A673 (cell line): ENCODE measurements around the gene CLCN5. TPM values are rescaled to one million over a fixed set of nuclear protein-coding genes. Genes with fewer than 3 reads are reported as not detected.

Source experiments
- BruUV-seq: library from RNA; stranded (reverse); fragments of 400-500 nt; replicated peaks from 2 replicates; lab custom pipeline; 2021; lab: Mats Ljungman, UMichigan
- CTCF ChIA-PET: fragments of 300-600 bp; sonication (Branson Sonifier 250); formaldehyde crosslinking; loops from one replicate; lab custom pipeline; 2022; ENCODE audit warnings: antibody characterized with exemption; lab: Charles Lee
- POLR2A ChIA-PET: fragments of 300-600 bp; sonication (Branson Sonifier 250); formaldehyde crosslinking; loops from one replicate; lab custom pipeline; 2022; ENCODE audit warnings: antibody characterized with exemption; ENCODE audit not compliant: low non-redundant PET; lab: Charles Lee
- DNase-seq: peaks from one replicate; pipeline ENCODE4 v3.0.0-alpha.2; 2015; ENCODE audit warnings: low spot score
- H3K27ac ChIP-seq: fragments of 200-600 bp; sonication (generic); 2 replicates; pipeline ENCODE4 v1.5.1; 2016; ENCODE audit warnings: mixed run types, low read depth, mild to moderate bottlenecking, mixed read lengths, antibody characterized with exemption, low read length; ENCODE audit not compliant: poor library complexity, severe bottlenecking
- H3K27me3 ChIP-seq: fragments of 200-600 bp; sonication (generic); replicated peaks from 2 replicates; pipeline ENCODE4 v1.6.1; 2017; ENCODE audit warnings: mixed run types, low read depth, mild to moderate bottlenecking, mixed read lengths, antibody characterized with exemption, low read length; ENCODE audit not compliant: insufficient read depth, poor library complexity
- H3K36me3 ChIP-seq: fragments of 200-600 bp; sonication (generic); 2 replicates; pipeline ENCODE4 v1.6.1; 2016; ENCODE audit warnings: mixed run types, mild to moderate bottlenecking, mixed read lengths, antibody characterized with exemption, low read length; ENCODE audit not compliant: insufficient read depth, poor library complexity, severe bottlenecking
- H3K4me1 ChIP-seq: fragments of 200-600 bp; sonication (generic); 2 replicates; pipeline ENCODE4 v1.6.1; 2017; ENCODE audit warnings: mixed run types, mild to moderate bottlenecking, mixed read lengths, antibody characterized with exemption, low read length; ENCODE audit not compliant: insufficient read depth, poor library complexity, severe bottlenecking
- H3K4me3 ChIP-seq: fragments of 200-600 bp; sonication (generic); 2 replicates; pipeline ENCODE4 v1.5.1; 2016; ENCODE audit warnings: low read depth, mixed run types, mild to moderate bottlenecking, mixed read lengths, low read length; ENCODE audit not compliant: poor library complexity, severe bottlenecking
- H3K9me3 ChIP-seq: fragments of 200-600 bp; sonication (generic); 2 replicates; pipeline ENCODE4 v1.6.1; 2016; ENCODE audit warnings: mixed run types, low read depth, mild to moderate bottlenecking, mixed read lengths, antibody characterized with exemption, low read length; ENCODE audit not compliant: poor library complexity, severe bottlenecking
- CTCF ChIP-seq: fragments of 300-800, 200-600 bp; sonication (generic); conservative IDR thresholded peaks from 2 replicates; pipeline ENCODE4 v1.5.1; 2017; ENCODE audit warnings: low read depth, mild to moderate bottlenecking, antibody characterized with exemption, low read length, moderate library complexity, mixed read lengths
- EZH2 ChIP-seq: fragments of 200-600 bp; sonication (generic); IDR thresholded peaks from 2 replicates; pipeline ENCODE4 v1.6.1; 2017; ENCODE audit warnings: borderline replicate concordance, low read depth, mild to moderate bottlenecking, mixed read lengths, antibody characterized with exemption, low read length; ENCODE audit not compliant: poor library complexity, severe bottlenecking
- intact Hi-C: fragments of 100-400 bp; cut with micrococcal nuclease; formaldehyde crosslinking; loops from one replicate; pipeline ENCODE4 v1.10.0; 2022; ENCODE audit not compliant: unreplicated experiment
- total RNA-seq: library from RNA; stranded (reverse); gene quantifications from 2 replicates; pipeline ENCODE4 v1.2.3, GENCODE V29; 2021

The CLCN5 gene
- total RNA-seq, 1 experiment from 2014 or later = 25.3 TPM

DNA sequence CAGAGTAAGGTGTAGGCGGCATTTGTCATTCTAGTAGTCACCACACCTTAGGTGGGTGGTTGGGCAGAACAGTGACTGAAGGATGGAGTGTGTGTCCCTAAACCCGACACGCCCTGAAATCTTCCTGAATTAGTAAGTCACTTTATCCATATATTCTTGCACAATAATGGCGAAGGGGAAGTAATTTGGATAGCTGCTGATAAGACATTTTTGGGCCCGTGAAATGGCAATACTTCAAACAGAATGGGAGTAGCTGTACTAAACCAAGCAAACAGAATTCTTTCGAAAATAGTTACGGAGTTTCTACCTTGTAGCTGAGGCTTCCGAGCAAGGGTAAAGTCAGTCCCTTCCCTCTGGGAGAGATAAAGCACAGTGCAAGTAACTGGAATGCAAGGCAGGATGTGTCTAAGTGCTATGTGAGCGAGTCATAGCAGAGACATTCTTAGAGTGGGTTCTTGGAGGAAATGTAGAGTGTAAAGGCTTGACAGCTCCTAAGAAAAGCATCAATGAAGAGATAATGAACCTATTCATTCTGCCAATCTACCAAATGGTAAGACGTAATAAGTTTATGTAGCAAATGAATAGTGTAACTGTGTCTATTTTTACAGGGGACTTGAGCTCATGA is 72.8 kb downstream of the CLCN5 start:
- Histone ChIP-seq H3K4me1 (peaks cover 4% of the 10 kb centered on the region), H3K9me3 (no peaks in the 10 kb centered on the region), H3K27ac (no peak overlapping the region), H3K36me3 (no peaks in the 10 kb centered on the region), H3K4me3 (no peak overlapping the region), H3K27me3 (no peaks in the 10 kb centered on the region)
- no TSS peak for BruUV-seq
- ChIA-PET POLR2A (no interaction called here), CTCF (no interaction called here)
- TF ChIP-seq CTCF (no peak), EZH2 (no peak)
- intact Hi-C loops = no loop called here
- peak; percentile 47 for DNase-seq

DNA sequence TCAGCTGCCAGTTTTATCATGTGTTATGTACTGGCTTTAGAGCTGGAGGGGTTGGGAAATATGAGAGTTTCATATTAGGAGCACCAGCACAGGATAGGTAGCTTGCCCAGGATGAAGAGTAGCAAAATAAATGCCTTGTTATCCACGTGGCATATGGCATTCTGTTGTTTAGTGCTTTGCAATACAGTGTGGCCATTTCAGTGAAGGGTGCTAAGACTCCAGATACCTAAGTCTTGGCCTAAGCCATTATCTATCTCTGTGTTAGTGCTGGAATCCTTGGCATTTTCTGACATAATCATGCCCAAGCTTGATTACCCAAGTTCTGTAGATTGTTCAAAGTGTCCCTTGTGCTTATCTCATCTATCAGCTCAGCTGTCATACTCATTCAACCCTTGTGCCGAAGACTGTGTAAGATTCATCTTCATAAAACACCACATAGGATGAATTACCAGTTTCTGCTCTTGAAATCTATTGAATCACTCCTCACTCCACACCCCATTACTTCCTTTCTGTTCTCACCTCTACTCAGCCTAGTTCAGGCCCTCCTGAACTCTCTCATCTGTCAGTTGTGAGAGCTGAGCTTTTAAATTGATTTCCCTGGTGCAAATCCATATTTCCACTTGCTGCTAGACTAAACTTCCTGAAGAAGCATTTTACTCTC is 73.5 kb downstream of the CLCN5 start:
- no peak for TF ChIP-seq EZH2
- TF ChIP-seq CTCF = no peak
- intact Hi-C loops = no loop called here
- ChIA-PET POLR2A (no interaction called here), CTCF (no interaction called here)
- H3K36me3 ChIP-seq = no peaks in the 10 kb centered on the region
- H3K27me3 ChIP-seq = no peaks in the 10 kb centered on the region
- H3K4me1 ChIP-seq = peaks cover 4% of the 10 kb centered on the region
- H3K9me3 ChIP-seq = no peaks in the 10 kb centered on the region
- no peak overlapping the region for H3K27ac ChIP-seq
- DNase-seq = no peak
- BruUV-seq = no TSS peak
- H3K4me3 ChIP-seq = no peak overlapping the region

GRCh38 chrX:49996474-49996873 is 74.1 kb downstream of the CLCN5 start:
- no peak for DNase-seq
- Histone ChIP-seq H3K27me3 (no peaks in the 10 kb centered on the region), H3K36me3 (no peaks in the 10 kb centered on the region), H3K27ac (no peak overlapping the region), H3K4me3 (no peak overlapping the region), H3K9me3 (no peaks in the 10 kb centered on the region), H3K4me1 (peaks cover 4% of the 10 kb centered on the region)
- intact Hi-C loops = no loop called here
- ChIA-PET CTCF (no interaction called here), POLR2A (no interaction called here)
- no TSS peak for BruUV-seq
- TF ChIP-seq EZH2 (no peak), CTCF (no peak)
